ENCODE data around the gene PDE2A.

PDE2A gene

GRCh38 chr11:72657411-72658100, 16.7 kb downstream of the PDE2A start:
- no peak for DNase-seq (ENCODE audit: low read depth in 1 of 2, low spot score in 1 of 2)
- TF ChIP-seq JUND (IDR thresholded peaks at IDR 0.05; ENCODE audit: low read depth): no peak
- in situ Hi-C loops (cut with HindIII; ENCODE audit: low pct_unique_long_range_greater_than_20kb, low sequenced_read_pairs): no loop called here

- in situ Hi-C loops (cut with HindIII; ENCODE audit: low pct_unique_long_range_greater_than_20kb, low sequenced_read_pairs): no loop called here
- no peak for DNase-seq (ENCODE audit: low read depth in 1 of 2, low spot score in 1 of 2)
- TF ChIP-seq JUND (IDR thresholded peaks at IDR 0.05; ENCODE audit: low read depth): no peak
These were observed 18.2 kb downstream of the PDE2A start for GRCh38 chr11:72655896-72656464.

- DNase-seq (ENCODE audit: low read depth in 1 of 2, low spot score in 1 of 2): no peak
- in situ Hi-C loops (cut with HindIII; ENCODE audit: low pct_unique_long_range_greater_than_20kb, low sequenced_read_pairs): no loop called here
- TF ChIP-seq JUND (IDR thresholded peaks at IDR 0.05; ENCODE audit: low read depth): no peak
These were observed 19.2 kb downstream of the PDE2A start for GRCh38 chr11:72655014-72655413.

GRCh38 chr11:72653649-72654048, 20.6 kb downstream of the PDE2A start:
- in situ Hi-C loops (cut with HindIII; ENCODE audit: low pct_unique_long_range_greater_than_20kb, low sequenced_read_pairs): no loop called here
- no peak for TF ChIP-seq JUND (IDR thresholded peaks at IDR 0.05; ENCODE audit: low read depth)
- DNase-seq (ENCODE audit: low read depth in 1 of 2, low spot score in 1 of 2): no peak

- no peak for DNase-seq (ENCODE audit: low read depth in 1 of 2, low spot score in 1 of 2)
- no peak for TF ChIP-seq JUND (IDR thresholded peaks at IDR 0.05; ENCODE audit: low read depth)
- in situ Hi-C loops (cut with HindIII; ENCODE audit: low pct_unique_long_range_greater_than_20kb, low sequenced_read_pairs): no loop called here
These were observed 21.2 kb downstream of the PDE2A start for GRCh38 chr11:72652873-72653630.

GRCh38 chr11:72652133-72652532, 22.1 kb downstream of the PDE2A start:
- in situ Hi-C loops (cut with HindIII; ENCODE audit: low pct_unique_long_range_greater_than_20kb, low sequenced_read_pairs): no loop called here

GRCh38 chr11:72649215-72649976, 24.8 kb downstream of the PDE2A start:
- in situ Hi-C loops (cut with HindIII; ENCODE audit: low pct_unique_long_range_greater_than_20kb, low sequenced_read_pairs): no loop called here
- no peak for DNase-seq (ENCODE audit: low read depth in 1 of 2, low spot score in 1 of 2)
- no peak for TF ChIP-seq JUND (IDR thresholded peaks at IDR 0.05; ENCODE audit: low read depth)

More at GRCh38 chr11:72652133-72652532, 22.1 kb downstream of the PDE2A start:
- no peak for TF ChIP-seq JUND (IDR thresholded peaks at IDR 0.05; ENCODE audit: low read depth)
- DNase-seq (ENCODE audit: low read depth in 1 of 2, low spot score in 1 of 2): no peak

GRCh38 chr11:72648384-72649136, 25.7 kb downstream of the PDE2A start:
- in situ Hi-C loops (cut with HindIII; ENCODE audit: low pct_unique_long_range_greater_than_20kb, low sequenced_read_pairs): no loop called here
- DNase-seq (ENCODE audit: low read depth in 1 of 2, low spot score in 1 of 2): no peak
- no peak for TF ChIP-seq JUND (IDR thresholded peaks at IDR 0.05; ENCODE audit: low read depth)

- TF ChIP-seq JUND (IDR thresholded peaks at IDR 0.05; ENCODE audit: low read depth): no peak
- DNase-seq (ENCODE audit: low read depth in 1 of 2, low spot score in 1 of 2): no peak
- in situ Hi-C loops (cut with HindIII; ENCODE audit: low pct_unique_long_range_greater_than_20kb, low sequenced_read_pairs): no loop called here
These were observed 26.3 kb downstream of the PDE2A start for GRCh38 chr11:72647882-72648281.

GRCh38 chr11:72646472-72646871, 27.8 kb downstream of the PDE2A start:
- TF ChIP-seq JUND (IDR thresholded peaks at IDR 0.05; ENCODE audit: low read depth): no peak
- in situ Hi-C loops (cut with HindIII; ENCODE audit: low pct_unique_long_range_greater_than_20kb, low sequenced_read_pairs): no loop called here
- no peak for DNase-seq (ENCODE audit: low read depth in 1 of 2, low spot score in 1 of 2)

GRCh38 chr11:72646024-72646423, 28.2 kb downstream of the PDE2A start:
- no peak for DNase-seq (ENCODE audit: low read depth in 1 of 2, low spot score in 1 of 2)
- no peak for TF ChIP-seq JUND (IDR thresholded peaks at IDR 0.05; ENCODE audit: low read depth)
- in situ Hi-C loops (cut with HindIII; ENCODE audit: low pct_unique_long_range_greater_than_20kb, low sequenced_read_pairs): no loop called here

GRCh38 chr11:72643547-72643946, 30.7 kb downstream of the PDE2A start:
- in situ Hi-C loops (cut with HindIII; ENCODE audit: low pct_unique_long_range_greater_than_20kb, low sequenced_read_pairs): no loop called here
- DNase-seq (ENCODE audit: low read depth in 1 of 2, low spot score in 1 of 2): no peak
- TF ChIP-seq JUND (IDR thresholded peaks at IDR 0.05; ENCODE audit: low read depth): no peak
